ENCODE measurements around the gene ITPR3. TPM values are rescaled to one million over a fixed set of nuclear protein-coding genes. Genes with fewer than 3 reads are reported as not detected.

Gene ITPR3
- total and polyA plus RNA-seq, 2 of the 13 experiments (the other 11 are each of a cell fraction or from before 2014, with no cell fraction given) = 3.8 to 21.4 TPM

DNA sequence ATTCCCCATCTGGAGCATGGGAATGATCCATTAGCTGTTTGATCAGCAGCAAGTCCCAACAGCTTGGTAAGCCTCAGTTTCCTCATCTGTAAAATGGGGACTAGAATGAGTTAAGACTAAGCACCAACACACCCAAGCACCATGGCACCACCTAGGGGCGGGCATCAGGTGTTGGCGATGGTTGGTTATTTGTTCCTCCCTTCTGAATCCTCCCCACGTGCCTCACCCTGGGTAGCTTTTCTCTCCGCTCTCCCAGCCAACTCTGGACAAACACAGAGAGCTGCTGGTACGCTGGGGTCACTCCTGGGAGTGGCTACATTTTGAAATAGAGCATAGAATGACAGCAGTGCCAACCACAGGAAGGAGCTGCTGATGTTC, 13.3 kb upstream of the ITPR3 start (continued):
- TF ChIP-seq KLF9 (CRISPR knock-in tag; IDR thresholded peaks at IDR 0.05; ENCODE audit: low read depth) = no peak
- TF ChIP-seq SSRP1 (CRISPR knock-in tag; IDR thresholded peaks at IDR 0.05) = peak; percentile 84; the same call in 1 of the 2 replicates
- TF ChIP-seq ZMYM3 (CRISPR knock-in tag; IDR thresholded peaks at IDR 0.05) = peak; percentile 99
- TF ChIP-seq, protein P1, sequence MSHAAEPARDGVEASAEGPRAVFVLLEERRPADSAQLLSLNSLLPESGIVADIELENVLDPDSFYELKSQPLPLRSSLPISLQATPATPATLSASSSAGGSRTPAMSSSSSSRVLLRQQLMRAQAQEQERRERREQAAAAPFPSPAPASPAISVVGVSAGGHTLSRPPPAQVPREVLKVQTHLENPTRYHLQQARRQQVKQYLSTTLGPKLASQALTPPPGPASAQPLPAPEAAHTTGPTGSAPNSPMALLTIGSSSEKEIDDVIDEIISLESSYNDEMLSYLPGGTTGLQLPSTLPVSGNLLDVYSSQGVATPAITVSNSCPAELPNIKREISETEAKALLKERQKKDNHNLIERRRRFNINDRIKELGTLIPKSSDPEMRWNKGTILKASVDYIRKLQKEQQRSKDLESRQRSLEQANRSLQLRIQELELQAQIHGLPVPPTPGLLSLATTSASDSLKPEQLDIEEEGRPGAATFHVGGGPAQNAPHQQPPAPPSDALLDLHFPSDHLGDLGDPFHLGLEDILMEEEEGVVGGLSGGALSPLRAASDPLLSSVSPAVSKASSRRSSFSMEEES (CRISPR knock-in tag; IDR thresholded peaks at IDR 0.05) = peak; percentile 36; the same call in 1 of the 2 replicates
- TF ChIP-seq CBX1 (IDR thresholded peaks at IDR 0.05; ENCODE audit: low read depth) = no peak
- 0 out of 2 replicates have a peak, but pooled peaks have one; percentile 2 for TF ChIP-seq NCOA2 (CRISPR knock-in tag; IDR thresholded peaks at IDR 0.05)
- TF ChIP-seq ELF4 (CRISPR knock-in tag; IDR thresholded peaks at IDR 0.05; ENCODE audit: borderline replicate concordance) = no peak
- no peak for TF ChIP-seq HNRNPL (IDR thresholded peaks at IDR 0.05; ENCODE audit: low read depth, low read length)
- TF ChIP-seq ZMYM2 (CRISPR knock-in tag; IDR thresholded peaks at IDR 0.05) = peak; percentile 83
- TF ChIP-seq CEBPB (IDR thresholded peaks at IDR 0.05; ENCODE audit: borderline replicate concordance, low read depth, low read length) = no peak
- no peak for TF ChIP-seq SOX6 (IDR thresholded peaks at IDR 0.05)
- 0 out of 2 replicates have a peak, but pooled peaks have one; percentile 34 for TF ChIP-seq SOX6 (CRISPR knock-in tag; IDR thresholded peaks at IDR 0.05)
- no peak for TF ChIP-seq ZNF225 (CRISPR knock-in tag; IDR thresholded peaks at IDR 0.05)
- no peak for TF ChIP-seq SIN3B (IDR thresholded peaks at IDR 0.05; ENCODE audit: low read length)
- TF ChIP-seq KAT8 (CRISPR knock-in tag; IDR thresholded peaks at IDR 0.05) = no peak
- TF ChIP-seq ZNF674 (CRISPR knock-in tag; IDR thresholded peaks at IDR 0.05; ENCODE audit: low read depth) = no peak
- peak; percentile 97 for TF ChIP-seq KDM1A (CRISPR knock-in tag; IDR thresholded peaks at IDR 0.05)
- TF ChIP-seq RORA (CRISPR knock-in tag; IDR thresholded peaks at IDR 0.05) = no peak
- peak; percentile 99; the same call in 1 of the 2 replicates for TF ChIP-seq CHD4 (IDR thresholded peaks at IDR 0.05; ENCODE audit: borderline replicate concordance, low read length)
- TF ChIP-seq KDM2A (CRISPR knock-in tag; IDR thresholded peaks at IDR 0.05; ENCODE audit: borderline replicate concordance, low read depth) = peak; percentile 7; the same call in 1 of the 2 replicates
- TF ChIP-seq ZNF496 (CRISPR knock-in tag; IDR thresholded peaks at IDR 0.05; ENCODE audit: insufficient replicate concordance) = no peak
- 0 out of 2 replicates have a peak, but pooled peaks have one; percentile 10 for TF ChIP-seq BCL6 (CRISPR knock-in tag; IDR thresholded peaks at IDR 0.05)
- TF ChIP-seq ZNF12 (CRISPR knock-in tag; IDR thresholded peaks at IDR 0.05) = 0 out of 2 replicates have a peak, but pooled peaks have one; percentile 42
- TF ChIP-seq, protein P2, sequence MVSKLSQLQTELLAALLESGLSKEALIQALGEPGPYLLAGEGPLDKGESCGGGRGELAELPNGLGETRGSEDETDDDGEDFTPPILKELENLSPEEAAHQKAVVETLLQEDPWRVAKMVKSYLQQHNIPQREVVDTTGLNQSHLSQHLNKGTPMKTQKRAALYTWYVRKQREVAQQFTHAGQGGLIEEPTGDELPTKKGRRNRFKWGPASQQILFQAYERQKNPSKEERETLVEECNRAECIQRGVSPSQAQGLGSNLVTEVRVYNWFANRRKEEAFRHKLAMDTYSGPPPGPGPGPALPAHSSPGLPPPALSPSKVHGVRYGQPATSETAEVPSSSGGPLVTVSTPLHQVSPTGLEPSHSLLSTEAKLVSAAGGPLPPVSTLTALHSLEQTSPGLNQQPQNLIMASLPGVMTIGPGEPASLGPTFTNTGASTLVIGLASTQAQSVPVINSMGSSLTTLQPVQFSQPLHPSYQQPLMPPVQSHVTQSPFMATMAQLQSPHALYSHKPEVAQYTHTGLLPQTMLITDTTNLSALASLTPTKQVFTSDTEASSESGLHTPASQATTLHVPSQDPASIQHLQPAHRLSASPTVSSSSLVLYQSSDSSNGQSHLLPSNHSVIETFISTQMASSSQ (IDR thresholded peaks at IDR 0.05; ENCODE audit: low read depth) = no peak
- TF ChIP-seq, protein P2 (CRISPR knock-in tag; IDR thresholded peaks at IDR 0.05; ENCODE audit: borderline replicate concordance) = no peak; the same call in 1 of the 2 replicates
- no peak for TF ChIP-seq JUND (CRISPR knock-in tag; IDR thresholded peaks at IDR 0.05)
- TF ChIP-seq HMGA1 (CRISPR knock-in tag; conservative IDR thresholded peaks at IDR 0.05) = no peak
- peak; percentile 57; the same call in 1 of the 2 replicates for TF ChIP-seq TBX2 (CRISPR knock-in tag; IDR thresholded peaks at IDR 0.05; ENCODE audit: borderline replicate concordance)
- TF ChIP-seq RCOR2 (CRISPR knock-in tag; IDR thresholded peaks at IDR 0.05) = peak; percentile 95

Data from HepG2 (cell line).